Vagina (tissue), 2 donors: ENCODE results near the gene MPHOSPH8. TPM values are rescaled to one million over a fixed set of nuclear protein-coding genes. Genes with fewer than 3 reads are reported as not detected.
"Not testable (repeated sequence)": the region's sequence is repeated elsewhere in the genome, so short reads cannot be mapped to it uniquely, and the experiment has no call there.

Experiments
- DNase-seq, 2 donors: peaks; one replicate each; pipeline ENCODE4 v3.0.0-alpha.2; 2017; ENCODE audit errors: extremely low spot score in 2 of 2
- H3K27ac ChIP-seq: fragments of 200-600 bp; sonication (generic); one replicate; pipeline ENCODE4 v1.5.1; 2019
- H3K27me3 ChIP-seq: fragments of 200-600 bp; sonication (generic); one replicate; pipeline ENCODE4 v1.5.1; 2019
- H3K36me3 ChIP-seq, 2 donors: fragments of 200-600 bp; sonication (generic); one replicate each; pipeline ENCODE4 v1.5.1; 2017 to 2019
- H3K4me1 ChIP-seq: fragments of 200-600 bp; sonication (generic); one replicate; pipeline ENCODE4 v1.5.1; 2019
- H3K4me3 ChIP-seq, 2 donors: fragments of 200-600 bp; sonication (generic); 1 replicate in 1 of 2; 2 replicates in 1 of 2; pipeline ENCODE4 v1.5.1; 2016 to 2019
- H3K9me3 ChIP-seq: fragments of 200-600 bp; sonication (generic); one replicate; pipeline ENCODE4 v1.5.1; 2019
- CTCF ChIP-seq, 3 experiments: fragments of 450-650 bp in 2 of 3; fragments of 200-600 bp in 1 of 3; sonication (generic) in 1 of 3; IDR thresholded peaks; one replicate each; pipeline ENCODE4 v1.5.1; 2017 to 2019; ENCODE audit warnings: antibody characterized with exemption in 3 of 3, mild to moderate bottlenecking in 2 of 3, moderate library complexity in 2 of 3
- POLR2A ChIP-seq, 2 donors: fragments of 450-650 bp; IDR thresholded peaks; one replicate each; pipeline ENCODE4 v1.6.1; 2017; ENCODE audit warnings: antibody characterized with exemption in 2 of 2, mild to moderate bottlenecking in 2 of 2, moderate library complexity in 2 of 2
- POLR2AphosphoS5 ChIP-seq, 2 donors: sonication (generic); formaldehyde crosslinking; IDR thresholded peaks; one replicate each; pipeline ENCODE4 v1.9.0; 2017; ENCODE audit warnings: antibody characterized with exemption in 2 of 2, mild to moderate bottlenecking in 2 of 2, low read depth in 1 of 2; ENCODE audit not compliant: insufficient read depth in 1 of 2
- intact Hi-C: fragments of 100-400 bp; cut with DNase I; formaldehyde crosslinking; loops from one replicate; pipeline ENCODE4 v1.15.1; 2023
- total RNA-seq: library from RNA; depleted of rRNA; stranded (reverse); fragments of >200 nt; gene quantifications from one replicate; pipeline ENCODE4 v1.2.3, GENCODE V29; 2016

MPHOSPH8 gene
- total RNA-seq, 1 donor from 2014 or later: 22.8 TPM

DNA sequence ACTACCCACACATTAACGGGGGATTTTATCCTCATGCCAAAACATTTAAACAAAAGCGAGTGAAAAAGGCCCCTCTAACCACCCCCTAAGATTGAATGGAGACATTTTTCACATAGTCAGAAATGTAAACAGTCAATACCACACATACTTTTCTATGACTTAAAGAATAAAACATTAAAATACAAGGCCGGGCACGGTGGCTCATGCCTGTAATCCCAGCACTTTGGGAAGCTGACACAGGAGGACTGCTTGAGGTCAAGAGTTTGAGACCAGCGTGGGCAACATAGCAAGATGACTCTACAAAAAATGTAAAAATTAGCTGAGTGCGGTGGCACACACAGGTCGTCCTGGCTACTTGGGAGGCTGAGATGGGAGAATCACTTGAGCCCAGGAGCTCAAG, 47.3 kb downstream of the MPHOSPH8 start:
- Histone ChIP-seq H3K4me1 (no peaks in the 10 kb centered on the region), H3K9me3 (no peaks in the 10 kb centered on the region), H3K36me3 (no peaks in the 10 kb centered on the region), H3K4me3 (no peak overlapping the region), H3K27ac (no peak overlapping the region), H3K27me3 (no peaks in the 10 kb centered on the region)
- TF ChIP-seq POLR2AphosphoS5 (IDR thresholded peaks at IDR 0.05; ENCODE audit: insufficient read depth in 1 of 2, low read depth in 1 of 2): no peak
- no peak for TF ChIP-seq POLR2A (IDR thresholded peaks at IDR 0.05)
- intact Hi-C loops: no loop called here
- no peak for DNase-seq

- H3K36me3 ChIP-seq: no peaks in the 10 kb centered on the region
- no peaks in the 10 kb centered on the region for H3K9me3 ChIP-seq
- H3K4me3 ChIP-seq: no peak overlapping the region
- DNase-seq: no peak
- H3K4me1 ChIP-seq: no peaks in the 10 kb centered on the region
- H3K27me3 ChIP-seq: no peaks in the 10 kb centered on the region
- H3K27ac ChIP-seq: no peak overlapping the region
- TF ChIP-seq POLR2A (IDR thresholded peaks at IDR 0.05): no peak
- TF ChIP-seq CTCF (IDR thresholded peaks at IDR 0.05): no peak
- no peak for TF ChIP-seq POLR2AphosphoS5 (IDR thresholded peaks at IDR 0.05; ENCODE audit: insufficient read depth in 1 of 2, low read depth in 1 of 2)
- intact Hi-C loops: no loop called here
Observed at GRCh38 chr13:19681517-19681916, 48.1 kb downstream of the MPHOSPH8 start.

GRCh38 chr13:19685034-19685433, 51.6 kb downstream of the MPHOSPH8 start:
- Histone ChIP-seq H3K9me3 (no peaks in the 10 kb centered on the region), H3K4me3 (no peak overlapping the region), H3K27ac (no peak overlapping the region), H3K36me3 (no peaks in the 10 kb centered on the region), H3K27me3 (no peaks in the 10 kb centered on the region), H3K4me1 (no peaks in the 10 kb centered on the region)
- no peak for DNase-seq
- TF ChIP-seq CTCF (IDR thresholded peaks at IDR 0.05): no peak
- no peak for TF ChIP-seq POLR2AphosphoS5 (IDR thresholded peaks at IDR 0.05; ENCODE audit: insufficient read depth in 1 of 2, low read depth in 1 of 2)
- TF ChIP-seq POLR2A (IDR thresholded peaks at IDR 0.05): no peak
- intact Hi-C loops: no loop called here

GRCh38 chr13:19685437-19685836, 52.0 kb downstream of the MPHOSPH8 start:
- Histone ChIP-seq H3K4me3 (no peak overlapping the region), H3K36me3 (no peaks in the 10 kb centered on the region), H3K9me3 (no peaks in the 10 kb centered on the region), H3K27ac (no peak overlapping the region), H3K27me3 (no peaks in the 10 kb centered on the region), H3K4me1 (no peaks in the 10 kb centered on the region)
- intact Hi-C loops: no loop called here
- no peak for TF ChIP-seq CTCF (IDR thresholded peaks at IDR 0.05)
- TF ChIP-seq POLR2AphosphoS5 (IDR thresholded peaks at IDR 0.05; ENCODE audit: insufficient read depth in 1 of 2, low read depth in 1 of 2): no peak
- no peak for TF ChIP-seq POLR2A (IDR thresholded peaks at IDR 0.05)
- DNase-seq: no peak

DNA sequence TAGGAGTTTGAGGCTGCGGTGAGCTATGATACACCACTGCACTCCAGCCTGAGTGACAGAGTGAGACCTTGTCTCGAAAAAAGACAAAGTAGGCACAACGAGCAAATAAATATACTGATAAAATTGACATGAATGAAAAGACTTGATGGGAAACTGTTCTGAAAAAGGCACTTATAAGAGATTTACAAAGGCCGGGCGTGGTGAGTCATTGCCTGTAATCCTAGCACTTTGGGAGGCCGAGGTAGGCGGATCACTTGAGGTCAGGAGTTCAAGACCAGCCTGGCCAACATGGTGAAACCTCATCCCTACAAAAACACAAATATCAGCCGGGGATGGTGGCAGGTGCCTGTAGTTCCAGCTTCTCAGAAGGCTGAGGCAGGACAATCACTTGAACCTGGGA, 58.0 kb downstream of the MPHOSPH8 start:
- H3K9me3 ChIP-seq, H3K27me3 ChIP-seq, H3K27ac ChIP-seq, H3K4me3 ChIP-seq, H3K36me3 ChIP-seq, DNase-seq, intact Hi-C loops, H3K4me1 ChIP-seq: not testable (repeated sequence)

- no peaks in the 10 kb centered on the region for H3K4me1 ChIP-seq
- no peaks in the 10 kb centered on the region for H3K9me3 ChIP-seq
- no peak for DNase-seq
- H3K27ac ChIP-seq: no peak overlapping the region
- intact Hi-C loops: no loop called here
- no peak overlapping the region for H3K4me3 ChIP-seq
- no peaks in the 10 kb centered on the region for H3K27me3 ChIP-seq
- TF ChIP-seq CTCF (IDR thresholded peaks at IDR 0.05) (no peak), POLR2AphosphoS5 (IDR thresholded peaks at IDR 0.05; ENCODE audit: insufficient read depth in 1 of 2, low read depth in 1 of 2) (no peak), POLR2A (IDR thresholded peaks at IDR 0.05) (no peak)
- H3K36me3 ChIP-seq: no peaks in the 10 kb centered on the region
Observed at GRCh38 chr13:19695428-19695827, 62.0 kb downstream of the MPHOSPH8 start.
